Brain microvascular endothelial cell (primary cell): Measurements from ENCODE around the gene FMO3.

Experiments used
- DNase-seq: peaks from one replicate; pipeline ENCODE4 v3.0.0-alpha.2; 2020
- H3K27ac ChIP-seq: fragments of 250-450 bp; sonication (Bioruptor Pico); 2 replicates; pipeline ENCODE4 v1.5.1; 2020; ENCODE audit warnings: mild to moderate bottlenecking, moderate library complexity
- H3K27me3 ChIP-seq: fragments of 250-450 bp; sonication (Bioruptor Pico); replicated peaks from 2 replicates; pipeline ENCODE4 v1.5.1; 2020; ENCODE audit warnings: mild to moderate bottlenecking
- H3K36me3 ChIP-seq: fragments of 250-450 bp; sonication (Bioruptor Pico); replicated peaks from 2 replicates; pipeline ENCODE4 v1.5.1; 2020; ENCODE audit warnings: mild to moderate bottlenecking
- H3K4me3 ChIP-seq: 2 replicates; pipeline ENCODE4 v1.5.1; 2011; ENCODE audit warnings: low read depth, mild to moderate bottlenecking, control low read depth, low read length, moderate library complexity
- in situ Hi-C: cut with HindIII; loops from 2 replicates; pipeline ENCODE4 v1.10.0; 2017; ENCODE audit warnings: low sequenced_read_pairs, low pct_ligation_motif_present
- TF ChIP-seq, protein P1 (sequence below): IDR thresholded peaks from 2 replicates; pipeline ENCODE4 v1.5.1; 2011; ENCODE audit warnings: low read depth, mild to moderate bottlenecking, moderate library complexity, low read length, control low read depth, inconsistent platforms; ENCODE audit errors: missing control alignments

Gene FMO3

DNA sequence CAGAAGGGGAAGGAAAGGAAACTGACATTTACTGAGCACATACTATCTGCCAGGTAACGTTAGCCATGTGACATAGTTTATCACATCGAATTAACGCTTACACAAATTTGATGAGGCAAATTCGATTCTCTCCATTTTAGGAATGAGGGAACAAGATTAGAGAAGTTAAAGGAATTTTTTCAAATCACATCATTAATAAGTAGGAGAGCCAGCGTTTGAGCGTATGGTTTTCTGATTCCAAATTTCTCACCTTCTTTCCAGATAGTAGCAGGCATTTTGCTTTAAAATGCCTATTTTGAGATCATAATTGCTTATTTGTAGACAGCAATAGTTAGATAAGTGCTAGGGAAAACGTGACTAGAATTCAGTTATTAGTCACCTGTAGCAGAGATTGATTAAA lies 19.3 kb downstream of the FMO3 start:
- Histone ChIP-seq H3K27ac (no peak overlapping the region), H3K36me3 (no peaks in the 10 kb centered on the region), H3K27me3 (no peaks in the 10 kb centered on the region), H3K4me3 (no peak overlapping the region)
- no peak for DNase-seq
- in situ Hi-C loops = no loop called here
- TF ChIP-seq, protein P1, sequence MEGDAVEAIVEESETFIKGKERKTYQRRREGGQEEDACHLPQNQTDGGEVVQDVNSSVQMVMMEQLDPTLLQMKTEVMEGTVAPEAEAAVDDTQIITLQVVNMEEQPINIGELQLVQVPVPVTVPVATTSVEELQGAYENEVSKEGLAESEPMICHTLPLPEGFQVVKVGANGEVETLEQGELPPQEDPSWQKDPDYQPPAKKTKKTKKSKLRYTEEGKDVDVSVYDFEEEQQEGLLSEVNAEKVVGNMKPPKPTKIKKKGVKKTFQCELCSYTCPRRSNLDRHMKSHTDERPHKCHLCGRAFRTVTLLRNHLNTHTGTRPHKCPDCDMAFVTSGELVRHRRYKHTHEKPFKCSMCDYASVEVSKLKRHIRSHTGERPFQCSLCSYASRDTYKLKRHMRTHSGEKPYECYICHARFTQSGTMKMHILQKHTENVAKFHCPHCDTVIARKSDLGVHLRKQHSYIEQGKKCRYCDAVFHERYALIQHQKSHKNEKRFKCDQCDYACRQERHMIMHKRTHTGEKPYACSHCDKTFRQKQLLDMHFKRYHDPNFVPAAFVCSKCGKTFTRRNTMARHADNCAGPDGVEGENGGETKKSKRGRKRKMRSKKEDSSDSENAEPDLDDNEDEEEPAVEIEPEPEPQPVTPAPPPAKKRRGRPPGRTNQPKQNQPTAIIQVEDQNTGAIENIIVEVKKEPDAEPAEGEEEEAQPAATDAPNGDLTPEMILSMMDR = no peak

DNA sequence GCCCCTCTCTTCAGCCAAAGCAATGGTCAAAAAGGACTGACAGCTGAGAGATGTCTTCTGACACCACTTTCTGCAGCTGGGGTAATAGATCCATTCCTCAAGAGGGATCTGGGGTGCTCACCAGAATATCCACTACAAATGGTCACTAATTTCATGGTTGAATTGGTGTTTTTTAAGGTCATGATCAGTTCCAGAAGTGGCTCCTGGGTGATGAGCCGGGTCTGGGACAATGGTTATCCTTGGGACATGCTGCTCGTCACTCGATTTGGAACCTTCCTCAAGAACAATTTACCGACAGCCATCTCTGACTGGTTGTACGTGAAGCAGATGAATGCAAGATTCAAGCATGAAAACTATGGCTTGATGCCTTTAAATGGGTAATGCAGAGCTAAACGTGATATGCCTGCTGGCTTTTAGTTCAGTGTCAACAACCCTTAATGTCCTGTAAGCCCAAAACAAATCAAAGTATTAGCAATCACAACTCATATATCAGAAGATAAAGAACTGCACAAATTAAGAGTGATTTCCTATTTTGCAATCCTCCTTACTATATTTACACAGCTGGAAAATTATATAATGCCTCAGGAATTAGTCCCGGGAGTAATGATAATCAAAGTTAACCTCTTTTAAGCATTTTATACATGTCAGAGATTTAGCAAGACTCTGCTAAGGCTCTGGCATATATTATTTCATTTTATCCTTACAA lies 20.1 kb downstream of the FMO3 start:
- TF ChIP-seq, protein P1 = no peak
- H3K27me3 ChIP-seq = no peaks in the 10 kb centered on the region
- no peak overlapping the region for H3K4me3 ChIP-seq
- H3K27ac ChIP-seq = no peak overlapping the region
- H3K36me3 ChIP-seq = no peaks in the 10 kb centered on the region
- DNase-seq = no peak
- in situ Hi-C loops = no loop called here

DNA sequence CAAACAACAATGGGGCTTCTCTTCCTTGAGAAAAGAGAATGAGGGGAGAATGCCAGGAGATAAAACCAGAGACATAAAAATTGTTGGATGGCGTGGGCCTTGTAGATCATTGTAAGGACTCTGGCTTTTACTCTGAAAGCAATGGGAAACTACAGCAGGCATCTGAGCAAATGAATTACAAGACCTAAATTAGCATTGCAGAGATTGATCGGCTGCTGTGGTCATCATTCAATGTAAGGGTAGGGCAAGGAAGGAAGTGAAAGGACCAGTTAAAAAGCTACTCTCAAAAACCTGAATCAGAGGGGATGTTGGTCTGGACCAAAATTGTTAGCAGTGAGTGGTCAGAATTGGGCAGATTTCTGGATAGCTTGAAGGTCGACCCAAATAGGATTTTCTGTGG lies 21.4 kb downstream of the FMO3 start:
- no peak overlapping the region for H3K4me3 ChIP-seq
- no peak for DNase-seq
- in situ Hi-C loops = no loop called here
- H3K27ac ChIP-seq = no peak overlapping the region
- TF ChIP-seq, protein P1 = no peak
- H3K36me3 ChIP-seq = no peaks in the 10 kb centered on the region
- H3K27me3 ChIP-seq = no peaks in the 10 kb centered on the region

DNA sequence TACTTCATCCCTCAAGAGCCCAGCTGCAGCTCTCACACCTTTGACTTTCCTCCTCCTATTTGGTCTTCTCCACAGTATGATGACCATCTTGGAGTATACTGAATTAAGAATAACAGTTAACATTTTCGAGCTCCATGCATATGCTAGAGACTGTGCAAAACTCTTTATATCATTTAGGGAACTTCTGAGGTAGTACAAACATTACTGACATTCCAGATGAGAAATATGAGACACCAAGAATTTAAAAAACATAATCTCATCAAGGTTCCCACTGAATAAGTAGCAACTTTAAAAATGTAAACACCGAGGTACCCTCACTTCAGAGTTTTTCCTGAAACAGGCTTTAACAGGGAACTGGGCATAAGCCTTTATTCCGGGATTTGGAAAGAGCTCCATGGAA lies 22.7 kb downstream of the FMO3 start:
- H3K4me3 ChIP-seq = no peak overlapping the region
- TF ChIP-seq, protein P1 = no peak
- no peak overlapping the region for H3K27ac ChIP-seq
- DNase-seq = no peak
- H3K36me3 ChIP-seq = no peaks in the 10 kb centered on the region
- in situ Hi-C loops = no loop called here
- no peaks in the 10 kb centered on the region for H3K27me3 ChIP-seq

DNA sequence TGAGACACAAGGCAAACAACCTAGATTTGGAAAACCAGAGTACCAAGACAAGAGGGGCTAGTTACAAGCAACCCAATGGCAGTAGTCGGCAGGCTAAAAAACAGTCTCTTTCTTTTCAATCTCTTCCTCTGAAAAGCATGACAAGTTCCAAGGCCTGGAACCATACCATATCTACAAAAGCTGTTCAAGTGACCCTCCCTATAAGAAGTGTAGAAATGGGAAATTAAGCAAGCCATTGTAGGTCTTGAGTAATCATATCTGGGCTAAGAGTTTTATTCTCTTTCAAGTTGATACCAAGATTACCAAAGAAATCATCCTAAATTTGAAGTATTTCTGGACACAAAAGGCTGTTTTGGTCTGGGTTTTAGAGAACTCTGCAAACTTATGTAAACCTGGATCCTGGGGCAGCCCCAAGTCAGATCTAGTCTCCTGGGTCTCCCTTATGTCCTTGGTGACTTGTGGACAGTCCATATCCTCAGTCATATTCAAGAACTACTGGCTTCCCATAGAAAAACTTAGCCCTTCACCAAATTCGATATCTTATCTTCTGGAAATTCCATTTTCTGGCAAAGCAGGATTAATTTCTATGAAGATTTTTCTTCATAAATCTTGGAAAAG lies 24.7 kb downstream of the FMO3 start:
- in situ Hi-C loops = no loop called here
- no peak overlapping the region for H3K4me3 ChIP-seq
- no peaks in the 10 kb centered on the region for H3K27me3 ChIP-seq
- no peaks in the 10 kb centered on the region for H3K36me3 ChIP-seq
- no peak overlapping the region for H3K27ac ChIP-seq
- no peak for DNase-seq
- TF ChIP-seq, protein P1 = no peak

DNA sequence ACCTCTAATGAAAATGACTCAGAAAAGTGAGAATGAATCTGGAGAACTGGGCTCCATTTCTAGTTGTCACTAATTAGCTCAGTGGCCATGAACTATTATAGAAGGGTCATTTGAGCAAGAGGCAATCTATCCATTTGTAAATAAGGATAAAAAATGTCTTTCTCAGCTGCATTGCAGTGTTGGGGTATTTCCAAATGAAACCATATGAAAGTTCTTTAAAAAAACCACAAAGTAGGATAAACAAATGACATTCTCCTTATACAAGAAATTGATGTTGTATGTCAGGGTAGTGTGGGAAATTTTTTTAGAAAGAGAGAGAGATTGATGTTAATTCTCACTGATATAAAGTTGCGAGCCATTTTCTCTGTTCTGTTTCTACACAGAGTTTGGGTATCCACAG lies 26.0 kb downstream of the FMO3 start:
- no peak for DNase-seq
- TF ChIP-seq, protein P1 = no peak
- in situ Hi-C loops = no loop called here

More for the DNA sequence above, 26.0 kb downstream of the FMO3 start:
- H3K27me3 ChIP-seq = no peaks in the 10 kb centered on the region
- no peaks in the 10 kb centered on the region for H3K36me3 ChIP-seq
- no peak overlapping the region for H3K27ac ChIP-seq
- H3K4me3 ChIP-seq = no peak overlapping the region
